HG03520 (cell line): Measurements from ENCODE around the gene KLK14.

Experiments used
- ATAC-seq: cut with Tn5 transposase; IDR thresholded peaks from one replicate; pipeline ENCODE4 v1.9.1; 2021; ENCODE audit warnings: mild to moderate bottlenecking, moderate library complexity; ENCODE audit not compliant: unreplicated experiment

KLK14 gene

DNA sequence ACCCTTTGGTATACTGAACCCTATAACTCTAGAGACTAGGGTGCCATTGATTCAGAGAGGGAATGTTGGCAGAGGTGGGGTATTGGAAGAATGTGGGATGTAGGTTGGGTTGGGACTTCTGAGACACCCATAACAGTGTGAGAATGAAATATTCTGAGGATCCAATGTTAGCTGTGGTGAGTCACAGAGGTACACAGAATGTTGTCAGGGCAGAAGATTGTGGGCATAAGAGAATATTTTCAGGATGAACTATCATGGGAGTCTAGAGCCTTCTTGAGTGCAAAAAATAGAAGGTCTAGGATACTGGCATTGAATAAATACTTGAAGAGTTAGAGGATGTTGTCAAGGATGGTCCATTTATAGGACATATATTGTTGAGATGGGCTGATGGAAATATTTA lies 26.8 kb downstream of the KLK14 start:
- no peak for ATAC-seq

- no peak for ATAC-seq
Measured at GRCh38 chr19:51047031-51047335, 35.7 kb downstream of the KLK14 start.

DNA sequence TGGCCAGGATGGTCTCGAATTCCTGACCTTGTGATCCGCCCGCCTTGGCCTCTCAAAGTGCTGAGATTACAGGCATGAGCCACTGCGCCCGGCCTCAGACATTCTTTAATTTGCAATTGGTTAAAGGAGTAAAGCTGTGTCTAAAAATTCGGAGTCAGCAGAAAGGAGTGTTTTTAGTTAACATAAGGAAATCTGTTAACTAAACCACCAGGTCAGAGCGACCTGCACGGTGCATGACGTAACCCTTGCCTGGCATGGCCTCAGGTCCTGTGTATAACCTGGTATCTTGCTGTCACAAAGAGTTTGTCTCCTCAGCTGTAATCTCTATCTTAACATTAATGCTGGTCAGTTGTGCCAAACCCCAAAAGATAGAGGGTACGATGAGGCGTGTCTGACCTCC lies 38.4 kb downstream of the KLK14 start:
- no peak for ATAC-seq

GRCh38 chr19:51043497-51043896 lies 39.2 kb downstream of the KLK14 start:
- ATAC-seq = no peak

DNA sequence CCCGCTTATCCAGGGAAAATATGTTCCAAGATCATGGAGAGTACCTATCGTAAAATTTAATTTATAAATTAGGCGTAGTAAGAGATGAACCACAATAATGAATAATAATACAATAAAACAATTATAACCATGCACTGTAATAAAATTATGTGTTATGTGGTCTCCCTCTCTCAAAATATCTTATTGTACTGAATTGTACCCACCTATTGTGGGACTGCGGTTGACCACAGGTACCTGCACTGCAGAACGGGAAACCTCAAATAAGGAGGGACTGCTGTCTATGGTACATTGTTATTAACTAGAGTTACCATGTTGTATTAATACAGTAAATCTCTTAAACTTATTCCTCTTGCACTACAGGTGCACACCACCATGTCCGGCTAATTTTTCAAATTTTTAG lies 42.5 kb downstream of the KLK14 start:
- no peak for ATAC-seq

DNA sequence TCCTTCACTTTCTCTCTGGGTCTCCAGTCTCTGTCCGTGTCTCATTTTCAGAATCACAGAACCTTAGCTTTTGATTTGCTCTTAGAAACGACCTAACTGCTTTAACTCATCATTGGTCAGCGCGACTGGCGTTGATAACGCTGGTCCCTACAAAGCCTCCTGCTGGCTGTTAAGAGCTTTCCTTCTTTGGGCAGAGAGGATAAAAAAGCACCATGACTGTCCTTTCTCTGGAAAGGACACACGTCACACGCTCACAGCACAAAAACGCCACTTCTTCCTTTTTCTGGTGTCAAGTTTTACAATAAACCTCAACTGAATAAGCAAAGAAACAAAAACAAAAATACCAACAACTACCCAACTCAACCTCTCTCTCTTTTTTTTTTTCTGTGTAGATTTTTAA lies 46.2 kb downstream of the KLK14 start:
- no peak for ATAC-seq

- ATAC-seq = no peak
Measured at GRCh38 chr19:51034704-51035103, 48.0 kb downstream of the KLK14 start, which contains the start of gene KLK12. Gene KLK12, minus strand, starts transcription at chr19:51035002. Its CDS starts 381 bp downstream, at chr19:51034621.

GRCh38 chr19:51031880-51032225 lies 50.8 kb downstream of the KLK14 start:
- ATAC-seq = no peak

DNA sequence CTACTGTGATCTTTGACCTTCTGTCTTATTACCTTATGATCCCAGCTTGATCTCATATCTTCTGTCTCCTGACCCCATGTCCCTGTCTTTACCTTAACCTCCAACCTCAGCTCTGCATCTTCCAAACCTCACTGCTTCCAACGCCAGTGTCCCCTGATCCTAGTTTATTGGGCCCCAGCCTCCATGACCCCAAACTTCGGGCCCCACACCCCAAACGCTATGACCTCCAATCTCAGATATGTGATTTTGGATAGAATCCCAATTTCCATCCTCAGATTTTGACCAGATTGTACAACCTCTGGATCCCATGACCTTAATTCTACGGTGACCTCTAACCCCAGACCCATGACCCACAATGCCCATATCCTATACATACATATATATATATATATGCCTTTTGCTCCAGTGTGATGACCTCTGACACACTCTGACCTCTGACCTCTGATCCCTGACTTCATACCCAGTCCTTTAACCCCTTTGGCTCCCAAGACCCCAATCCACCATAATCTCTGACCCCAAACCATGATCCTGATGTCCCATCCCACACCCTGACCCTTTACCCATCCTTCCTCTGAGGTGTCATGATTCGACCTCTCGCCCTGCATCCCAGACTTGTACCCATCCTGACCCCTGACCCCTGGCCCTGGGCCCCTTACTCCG lies 51.3 kb downstream of the KLK14 start:
- no peak for ATAC-seq

DNA sequence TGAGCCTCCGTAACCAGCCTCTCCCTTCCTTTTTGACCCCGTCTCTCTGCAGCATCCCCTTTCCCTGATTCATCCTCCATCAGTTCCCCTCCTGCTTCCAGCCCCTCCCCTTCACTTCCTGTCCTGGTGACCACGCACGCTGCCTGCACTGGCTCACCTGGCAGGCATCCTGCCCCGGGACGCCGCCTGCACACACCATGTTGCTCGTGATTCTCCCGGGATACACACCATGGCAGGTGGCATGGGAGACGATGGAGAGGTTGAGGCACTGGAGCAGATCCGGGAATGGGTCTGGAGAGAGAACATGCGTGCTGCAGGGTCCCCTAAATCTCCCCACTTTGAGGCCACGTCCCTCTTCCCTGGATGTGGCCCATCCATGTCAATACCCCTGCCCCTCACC lies 52.1 kb downstream of the KLK14 start:
- no peak for ATAC-seq

- ATAC-seq = no peak
Measured at GRCh38 chr19:51029718-51030117, 53.0 kb downstream of the KLK14 start.
